NCI-H446 (cell line): ENCODE data around the gene RARG.

Experiments
- DNase-seq, 2 experiments: peaks; one replicate each; lab custom pipeline; 2025; lab: John Stamatoyannopoulos, UW

Gene RARG

GRCh38 chr12:53244337-53244736 is 12.3 kb upstream of the RARG start:
- no peak for DNase-seq

GRCh38 chr12:53241623-53242412 is 9.8 kb upstream of the RARG start:
- DNase-seq = no peak

GRCh38 chr12:53239643-53240258 is 7.7 kb upstream of the RARG start:
- DNase-seq = no peak

- DNase-seq = no peak
Measured at GRCh38 chr12:53236443-53237111, 4.6 kb upstream of the RARG start.

- no peak for DNase-seq
Measured at GRCh38 chr12:53235742-53236442, 3.9 kb upstream of the RARG start.

GRCh38 chr12:53235164-53235563 is 3.2 kb upstream of the RARG start:
- no peak for DNase-seq

GRCh38 chr12:53234271-53234914 is 2.4 kb upstream of the RARG start:
- peak in 1 of 2 experiments; percentile 30 for DNase-seq

GRCh38 chr12:53233671-53234121 is 1.7 kb upstream of the RARG start:
- no peak for DNase-seq

- DNase-seq = peak in 1 of 2 experiments; percentile 7
Measured at GRCh38 chr12:53232646-53233461, 845 bp upstream of the RARG start.

GRCh38 chr12:53231671-53231920 is 413 bp downstream of the RARG start:
- DNase-seq = no peak

- DNase-seq = no peak
Measured at GRCh38 chr12:53230108-53230845, 1.7 kb downstream of the RARG start.

- no peak for DNase-seq
Measured at GRCh38 chr12:53229454-53229853, 2.6 kb downstream of the RARG start.

GRCh38 chr12:53227836-53228235 is 4.2 kb downstream of the RARG start:
- no peak for DNase-seq

- no peak for DNase-seq
Measured at GRCh38 chr12:53227341-53227740, 4.7 kb downstream of the RARG start.

GRCh38 chr12:53226815-53227214 is 5.2 kb downstream of the RARG start:
- DNase-seq = no peak

- no peak for DNase-seq
Measured at GRCh38 chr12:53225635-53226424, 6.2 kb downstream of the RARG start.

GRCh38 chr12:53224897-53225634 is 6.9 kb downstream of the RARG start:
- DNase-seq = no peak

GRCh38 chr12:53224061-53224896 is 7.7 kb downstream of the RARG start:
- peak in 1 of 2 experiments; percentile 38 for DNase-seq
